Measurements from ENCODE around the gene DDX25.

Gene DDX25

DNA sequence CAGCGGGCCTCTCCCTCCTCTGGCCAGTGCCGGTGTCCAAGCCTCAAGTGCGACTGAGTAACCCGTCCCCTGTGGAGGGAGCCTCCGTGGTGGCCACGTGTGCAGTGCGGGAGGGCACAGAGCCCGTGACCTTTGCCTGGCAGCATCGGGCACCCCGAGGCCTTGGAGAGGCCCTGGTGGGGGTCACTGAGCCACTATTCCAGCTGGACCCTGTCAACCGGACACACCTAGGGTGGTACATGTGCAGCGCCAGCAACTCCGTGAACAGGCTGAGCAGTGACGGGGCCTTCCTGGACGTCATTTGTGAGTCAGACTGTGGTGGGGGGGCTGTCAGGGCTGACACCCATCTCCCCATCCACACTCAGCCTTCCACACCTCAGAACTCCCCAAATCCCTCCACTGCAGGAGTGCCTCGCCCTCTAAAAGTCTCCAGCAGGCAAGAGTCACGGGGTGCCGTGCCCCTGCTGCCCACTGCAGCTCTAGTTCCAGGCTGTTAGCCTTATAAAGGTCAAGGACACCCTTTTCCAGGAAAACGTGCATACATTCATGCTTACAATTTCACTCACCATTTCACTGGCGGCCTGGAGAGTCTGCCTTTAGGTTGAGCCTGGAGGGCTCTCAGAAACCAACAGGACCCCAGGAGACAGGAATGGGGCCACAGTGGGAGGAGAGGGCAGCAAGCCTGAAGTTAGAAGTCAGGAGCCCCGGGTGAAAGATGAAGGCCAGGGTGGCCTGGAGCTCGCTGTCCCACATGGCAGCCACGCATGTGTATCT lies 44.2 kb downstream of the DDX25 start:
- no peak for DNase-seq (ENCODE audit: low read depth in 1 of 2, low spot score in 1 of 2)

- no peak for DNase-seq (ENCODE audit: low read depth in 1 of 2, low spot score in 1 of 2)
Observed at GRCh38 chr11:125949271-125950177, 45.2 kb downstream of the DDX25 start.

- DNase-seq (ENCODE audit: low read depth in 1 of 2, low spot score in 1 of 2): no peak
Observed at GRCh38 chr11:125950178-125950490, 45.8 kb downstream of the DDX25 start.

DNA sequence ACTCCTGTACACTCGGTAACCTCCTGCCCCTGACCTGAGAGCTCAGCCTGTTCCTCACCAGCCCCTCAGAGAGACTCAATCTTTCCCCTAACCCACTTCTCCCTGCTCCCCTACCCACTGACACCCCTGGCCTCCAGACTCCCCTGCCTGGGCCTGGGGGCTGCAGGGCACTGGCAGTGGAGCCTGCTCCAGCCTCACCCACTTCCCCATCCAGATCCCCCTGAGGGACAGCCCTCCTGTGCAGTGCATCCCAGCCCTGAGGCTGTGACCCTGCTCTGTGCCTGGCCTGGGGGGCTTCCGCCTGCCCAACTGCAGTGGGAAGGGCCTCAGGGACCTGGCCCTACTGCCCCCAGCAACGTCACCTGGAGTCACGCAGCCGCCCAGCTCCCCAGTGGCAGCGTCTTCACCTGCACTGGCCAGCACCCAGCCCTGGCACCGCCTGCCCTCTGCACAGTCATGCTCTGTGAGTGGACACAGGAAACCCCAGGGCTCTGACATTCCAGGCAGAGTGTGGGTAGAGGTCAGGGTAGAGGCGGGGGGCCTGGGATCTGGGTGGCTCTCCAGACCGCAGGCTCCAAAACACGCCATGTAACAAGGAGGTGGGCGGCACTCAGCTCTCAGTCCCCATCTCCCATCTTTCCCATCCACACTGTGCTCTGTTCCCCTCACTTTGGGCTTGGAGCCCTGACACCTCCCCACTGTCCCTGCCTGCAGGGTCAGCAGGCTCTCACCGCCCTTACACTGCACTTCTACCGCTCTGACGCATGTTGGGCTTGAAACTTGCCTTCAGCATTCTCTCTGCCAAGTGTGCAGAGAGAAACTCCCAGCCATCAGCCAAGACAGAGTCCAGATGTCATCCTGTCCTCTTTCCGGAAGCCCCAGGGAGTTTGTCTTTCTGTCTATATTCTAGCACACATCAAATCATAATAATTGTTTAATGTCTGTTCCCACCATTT lies 46.7 kb downstream of the DDX25 start:
- DNase-seq (ENCODE audit: low read depth in 1 of 2, low spot score in 1 of 2): no peak

DNA sequence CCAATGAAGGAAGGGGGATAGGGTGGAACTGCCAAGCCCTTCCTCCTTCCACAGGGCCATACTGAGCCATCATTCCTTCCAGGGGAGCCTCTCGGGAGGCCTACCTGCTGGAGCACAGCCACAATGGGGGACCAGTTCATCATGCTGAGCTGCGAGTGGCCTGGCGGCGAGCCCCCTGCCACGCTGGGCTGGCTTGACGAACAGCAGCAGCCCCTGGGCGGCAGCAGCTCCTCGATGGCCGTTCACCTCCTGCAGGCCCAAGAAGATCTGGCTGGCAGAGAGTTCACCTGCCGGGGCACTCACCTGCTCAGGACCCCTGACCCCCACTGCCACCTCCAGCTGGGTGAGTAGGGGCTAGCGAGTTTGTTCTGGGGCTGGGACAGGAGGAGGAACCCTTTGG lies 47.4 kb downstream of the DDX25 start:
- no peak for DNase-seq (ENCODE audit: low read depth in 1 of 2, low spot score in 1 of 2)

DNA sequence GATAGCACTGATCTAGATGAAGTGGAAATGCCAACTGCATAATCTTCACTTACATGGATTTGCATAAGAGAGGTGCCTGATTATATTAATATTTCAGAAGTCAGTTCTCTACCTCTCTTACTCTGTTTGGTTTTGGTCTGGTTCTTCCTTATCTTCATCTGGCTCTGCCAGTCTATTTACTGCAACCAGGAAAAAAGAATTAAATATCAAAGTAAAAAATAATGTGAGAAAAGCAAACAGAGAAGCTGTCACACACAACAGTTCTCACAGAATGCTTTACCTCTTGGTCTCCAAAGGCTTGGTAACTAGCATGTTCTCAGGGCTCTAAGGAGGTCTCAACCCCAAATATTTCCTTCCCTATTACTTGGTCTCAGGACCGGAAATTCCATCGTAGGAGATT lies 48.3 kb downstream of the DDX25 start:
- no peak for DNase-seq (ENCODE audit: low read depth in 1 of 2, low spot score in 1 of 2)

- no peak for DNase-seq (ENCODE audit: low read depth in 1 of 2, low spot score in 1 of 2)
Observed at GRCh38 chr11:125952973-125953372, 48.7 kb downstream of the DDX25 start.

GRCh38 chr11:125953401-125953935 lies 49.2 kb downstream of the DDX25 start:
- DNase-seq (ENCODE audit: low read depth in 1 of 2, low spot score in 1 of 2): no peak

GRCh38 chr11:125954123-125954944 lies 50.0 kb downstream of the DDX25 start:
- no peak for DNase-seq (ENCODE audit: low read depth in 1 of 2, low spot score in 1 of 2)

- DNase-seq (ENCODE audit: low read depth in 1 of 2, low spot score in 1 of 2): no peak
Observed at GRCh38 chr11:125954945-125955640, 50.8 kb downstream of the DDX25 start.

GRCh38 chr11:125955856-125956255 lies 51.5 kb downstream of the DDX25 start:
- no peak for DNase-seq (ENCODE audit: low read depth in 1 of 2, low spot score in 1 of 2)

GRCh38 chr11:125956391-125957134 lies 52.3 kb downstream of the DDX25 start:
- DNase-seq (ENCODE audit: low read depth in 1 of 2, low spot score in 1 of 2): no peak

DNA sequence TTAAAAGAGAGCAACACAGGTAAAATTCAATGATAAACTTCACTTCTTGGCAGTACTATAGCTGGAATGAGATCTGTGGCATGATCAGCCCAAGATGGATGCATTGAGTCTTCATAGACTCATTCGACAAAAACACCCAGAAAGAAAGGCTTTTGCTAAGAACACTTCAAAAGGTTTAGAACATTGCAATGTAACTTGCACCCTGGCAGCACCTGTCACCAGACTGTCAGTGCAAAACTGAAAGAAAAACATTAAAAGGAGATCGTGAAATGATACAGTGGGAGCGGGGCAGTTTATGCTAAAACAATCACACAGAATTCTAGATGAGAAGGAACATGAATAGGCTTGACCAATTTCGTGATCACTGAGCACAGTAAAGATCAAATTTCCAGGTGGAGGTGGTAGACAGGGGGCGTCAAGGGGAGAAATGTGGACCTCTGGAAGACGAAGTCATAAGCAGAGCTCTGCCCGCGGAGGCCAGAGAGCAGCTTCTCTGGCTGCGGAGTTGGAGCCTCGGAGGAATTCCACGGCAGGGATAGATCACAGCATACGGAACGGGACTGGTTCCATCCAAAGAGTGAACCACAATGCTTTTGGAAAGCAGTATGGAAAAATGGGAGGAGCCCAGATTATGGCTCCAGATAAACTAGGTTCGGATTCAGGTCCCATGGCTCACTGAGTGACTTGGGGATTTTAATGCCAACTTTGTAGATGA lies 53.5 kb downstream of the DDX25 start:
- no peak for DNase-seq (ENCODE audit: low read depth in 1 of 2, low spot score in 1 of 2)

- DNase-seq (ENCODE audit: low read depth in 1 of 2, low spot score in 1 of 2): no peak
Observed at GRCh38 chr11:125958872-125959400, 54.6 kb downstream of the DDX25 start.

GRCh38 chr11:125959511-125959910 lies 55.2 kb downstream of the DDX25 start:
- DNase-seq (ENCODE audit: low read depth in 1 of 2, low spot score in 1 of 2): no peak

DNA sequence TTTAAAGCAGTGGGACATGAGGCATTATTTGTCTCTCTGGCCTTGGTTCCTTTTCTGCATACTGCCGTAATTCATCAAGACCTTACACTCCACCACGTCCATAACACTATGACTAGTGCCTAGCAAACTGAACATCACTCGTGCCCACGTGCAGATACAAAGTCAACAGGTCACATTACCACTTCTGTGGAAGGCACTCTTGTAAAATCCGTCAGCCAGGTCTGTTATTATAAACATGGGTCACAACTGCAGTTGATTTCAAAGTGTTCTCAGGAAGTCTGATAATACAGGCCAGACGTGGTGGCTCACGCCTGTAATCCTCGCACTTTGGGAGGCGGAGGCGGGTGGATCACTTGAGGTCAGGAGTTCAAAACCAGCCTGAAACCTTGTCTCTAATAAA lies 55.6 kb downstream of the DDX25 start:
- DNase-seq (ENCODE audit: low read depth in 1 of 2, low spot score in 1 of 2): no peak

GRCh38 chr11:125960771-125961170 lies 56.5 kb downstream of the DDX25 start:
- no peak for DNase-seq (ENCODE audit: low read depth in 1 of 2, low spot score in 1 of 2)

DNA sequence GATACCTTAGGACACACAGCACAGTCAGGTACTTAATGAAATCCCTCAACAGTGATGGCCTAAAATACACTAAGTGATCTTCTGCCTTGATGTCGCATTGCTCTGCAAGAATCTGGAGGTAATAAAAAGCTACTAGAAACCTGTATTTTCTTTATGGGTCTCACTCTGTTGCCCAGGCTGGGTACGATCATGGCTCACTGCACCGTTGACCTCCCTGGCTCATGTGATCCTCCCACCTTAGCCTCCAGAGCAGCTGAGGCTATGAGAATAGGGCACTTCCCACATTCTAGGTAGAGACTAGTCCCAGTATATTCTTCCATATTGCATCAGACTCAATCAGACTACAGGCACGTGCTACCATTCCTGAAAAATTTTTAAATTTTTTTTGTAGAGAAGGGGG lies 63.2 kb downstream of the DDX25 start:
- DNase-seq (ENCODE audit: low read depth in 1 of 2, low spot score in 1 of 2): no peak
